ENCODE results near the gene NAV2.

NAV2 gene

GRCh38 chr11:19886498-19886897 lies 173.9 kb downstream of the NAV2 start:
- no peak overlapping the region for H3K4me3 ChIP-seq (ENCODE audit: low read length)
- TF ChIP-seq CTCF (conservative IDR thresholded peaks at IDR 0.05; ENCODE audit: low read length), result no peak
- DNase-seq (ENCODE audit: low read depth), result no peak

DNA sequence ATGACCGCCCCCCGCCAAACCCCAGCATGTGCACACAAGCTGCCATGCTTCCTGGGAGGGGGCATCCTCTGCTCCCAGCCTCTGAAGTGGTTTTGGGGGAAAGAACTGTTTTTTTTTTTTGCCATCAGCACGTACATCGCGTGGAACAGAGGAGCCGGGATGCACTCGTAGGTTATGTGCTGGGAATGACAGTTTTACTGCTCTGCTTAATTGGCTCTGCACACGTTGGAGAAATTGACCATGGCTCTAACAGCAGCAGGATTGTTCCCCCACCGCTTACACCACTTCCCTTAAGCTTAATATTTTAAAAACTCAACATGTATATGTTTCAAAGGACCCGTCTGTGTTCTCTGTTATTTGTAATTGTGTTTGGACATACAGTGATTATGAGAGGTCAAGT lies 175.2 kb downstream of the NAV2 start:
- TF ChIP-seq CTCF (conservative IDR thresholded peaks at IDR 0.05; ENCODE audit: low read length), result no peak
- no peak for DNase-seq (ENCODE audit: low read depth)
- no peak overlapping the region for H3K4me3 ChIP-seq (ENCODE audit: low read length)

DNA sequence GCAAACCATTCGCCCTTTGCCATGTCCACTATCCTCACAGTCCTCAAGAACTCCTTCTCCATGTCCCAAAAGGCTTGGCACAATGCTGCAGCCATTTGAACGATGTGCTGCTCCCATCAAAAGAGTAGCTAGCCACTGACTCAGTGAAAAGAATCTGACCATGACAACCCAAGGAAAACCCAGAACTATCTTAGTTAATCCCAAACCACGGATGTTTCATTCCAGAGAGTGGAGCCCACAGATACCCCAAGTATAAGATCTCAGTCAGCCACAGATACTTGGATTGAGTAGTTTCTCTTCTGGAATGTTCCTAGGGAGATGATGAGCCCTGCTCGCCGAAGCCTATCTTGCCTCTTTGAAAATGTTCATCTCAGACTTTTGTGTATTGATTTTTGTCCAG lies 176.9 kb downstream of the NAV2 start:
- no peak overlapping the region for H3K4me3 ChIP-seq (ENCODE audit: low read length)
- no peak for TF ChIP-seq CTCF (conservative IDR thresholded peaks at IDR 0.05; ENCODE audit: low read length)
- peak; percentile 54 for DNase-seq (ENCODE audit: low read depth)

DNA sequence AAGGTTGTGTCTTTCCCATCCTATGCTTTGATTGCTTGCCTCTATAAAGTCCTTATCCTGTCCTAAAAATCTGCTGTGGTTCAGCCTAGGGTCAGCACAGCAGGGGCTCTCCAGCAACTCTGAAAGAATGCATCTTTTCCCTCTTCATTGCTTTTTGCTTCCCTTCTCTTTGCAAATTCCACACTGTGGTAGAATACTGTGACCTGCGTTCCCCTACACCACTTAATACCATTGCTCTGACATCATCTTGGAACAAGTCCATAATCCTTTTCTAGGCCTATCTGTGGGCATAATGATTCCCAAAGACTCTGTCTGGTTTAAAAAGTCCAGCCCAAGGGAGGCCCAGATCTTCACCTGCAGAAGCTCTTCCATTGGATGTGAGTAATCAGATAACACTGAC lies 177.7 kb downstream of the NAV2 start:
- H3K4me3 ChIP-seq (ENCODE audit: low read length), result no peak overlapping the region
- no peak for TF ChIP-seq CTCF (conservative IDR thresholded peaks at IDR 0.05; ENCODE audit: low read length)
- DNase-seq (ENCODE audit: low read depth), result peak; percentile 85

DNA sequence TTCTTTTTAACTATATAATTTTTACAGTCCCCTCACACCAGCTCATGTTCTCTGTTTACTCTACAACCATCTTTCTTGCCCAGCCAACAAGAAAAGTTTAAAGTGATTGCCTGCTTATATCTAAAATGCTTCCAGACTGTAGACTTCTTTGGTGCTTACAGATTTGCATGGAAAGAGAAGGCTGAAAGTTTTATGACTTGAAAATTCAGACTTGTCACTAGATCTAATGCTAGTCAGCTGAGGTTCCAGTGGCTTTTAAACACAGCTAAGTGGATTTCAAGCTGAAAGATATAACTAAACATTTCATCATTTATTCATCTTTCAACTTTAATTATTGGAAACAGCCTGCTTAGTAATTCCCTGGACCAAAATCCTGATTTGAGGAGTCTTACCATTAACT lies 178.4 kb downstream of the NAV2 start:
- DNase-seq (ENCODE audit: low read depth), result no peak
- TF ChIP-seq CTCF (conservative IDR thresholded peaks at IDR 0.05; ENCODE audit: low read length), result no peak
- no peak overlapping the region for H3K4me3 ChIP-seq (ENCODE audit: low read length)

- no peak for TF ChIP-seq CTCF (conservative IDR thresholded peaks at IDR 0.05; ENCODE audit: low read length)
- DNase-seq (ENCODE audit: low read depth), result no peak
Observed at GRCh38 chr11:19892387-19892786, 179.8 kb downstream of the NAV2 start.

DNA sequence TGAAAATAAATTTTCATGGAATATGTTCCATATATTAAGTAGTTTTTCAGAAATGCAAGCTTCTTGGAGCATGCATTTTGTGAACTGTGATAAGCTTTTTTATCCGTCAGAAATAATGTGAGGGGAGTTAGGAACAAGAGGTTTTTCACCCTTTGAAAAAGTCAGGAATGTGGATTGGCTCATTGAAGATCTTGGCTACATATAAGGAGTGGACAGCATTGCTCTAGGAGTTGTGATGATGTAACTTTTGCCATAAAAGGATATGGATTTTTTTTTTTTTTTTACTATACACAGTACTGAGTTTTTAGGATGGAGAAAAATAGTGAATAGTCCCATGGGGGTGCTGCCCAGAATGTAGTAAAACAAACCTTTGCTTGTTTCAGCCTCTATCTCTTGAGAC lies 180.2 kb downstream of the NAV2 start:
- no peak overlapping the region for H3K4me3 ChIP-seq (ENCODE audit: low read length)
- peak; percentile 53 for DNase-seq (ENCODE audit: low read depth)
- no peak for TF ChIP-seq CTCF (conservative IDR thresholded peaks at IDR 0.05; ENCODE audit: low read length)

More at GRCh38 chr11:19892387-19892786, 179.8 kb downstream of the NAV2 start:
- no peak overlapping the region for H3K4me3 ChIP-seq (ENCODE audit: low read length)
